NCI-H69 (cell line): Measurements from ENCODE around the gene SPTBN1.

ENCODE experiments used
- DNase-seq: peaks from one replicate; lab custom pipeline; 2025; lab: John Stamatoyannopoulos, UW

Gene SPTBN1

GRCh38 chr2:54632733-54633692 lies 176.9 kb downstream of the SPTBN1 start:
- no peak for DNase-seq

- DNase-seq: no peak
Measured at GRCh38 chr2:54634021-54634420, 177.9 kb downstream of the SPTBN1 start.

DNA sequence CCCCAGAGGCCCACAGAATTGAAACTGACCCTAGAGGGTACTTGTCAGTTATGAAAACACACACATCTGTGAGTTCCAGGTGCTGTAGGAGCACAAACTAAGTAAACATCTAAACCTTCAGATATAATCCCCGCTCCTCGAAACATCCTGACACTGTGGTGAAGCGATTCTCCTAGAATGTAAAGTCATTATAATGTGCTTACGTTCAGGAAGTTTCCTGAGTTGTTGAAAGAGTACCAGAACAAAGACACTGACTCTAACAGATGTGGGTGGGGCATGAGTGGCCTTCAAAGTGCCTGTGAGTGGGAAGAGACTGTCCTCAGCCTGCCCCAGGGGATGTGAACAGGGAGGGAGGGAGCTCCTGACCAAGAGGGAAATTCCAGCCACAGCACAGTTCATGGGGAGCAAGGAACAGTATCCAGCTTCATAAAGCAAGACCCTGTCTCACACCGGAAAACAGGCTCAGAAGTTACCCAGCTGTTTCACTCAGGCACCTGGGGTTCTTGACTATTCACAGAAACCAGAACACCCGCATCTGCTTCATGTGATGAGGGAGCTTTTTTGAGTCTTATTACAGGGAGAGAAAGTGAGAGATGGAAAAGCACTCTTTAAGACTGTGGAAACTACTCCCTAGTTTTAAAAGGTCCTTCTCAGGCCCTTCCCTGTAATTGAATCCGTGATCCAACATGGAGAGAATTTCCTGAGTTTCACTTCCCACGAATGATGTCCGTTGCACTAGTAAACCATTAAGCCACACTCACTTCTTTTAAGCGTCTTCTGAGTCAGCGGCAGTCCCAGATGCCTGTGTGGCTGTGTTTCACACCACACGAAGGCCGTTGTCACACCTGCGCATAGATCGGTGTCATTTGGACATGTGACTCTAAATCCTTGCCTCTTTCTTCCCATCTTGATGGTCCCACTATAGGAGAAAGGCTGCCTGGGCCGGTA lies 178.7 kb downstream of the SPTBN1 start:
- no peak for DNase-seq

- DNase-seq: no peak
Measured at GRCh38 chr2:54635554-54636152, 179.5 kb downstream of the SPTBN1 start.

DNA sequence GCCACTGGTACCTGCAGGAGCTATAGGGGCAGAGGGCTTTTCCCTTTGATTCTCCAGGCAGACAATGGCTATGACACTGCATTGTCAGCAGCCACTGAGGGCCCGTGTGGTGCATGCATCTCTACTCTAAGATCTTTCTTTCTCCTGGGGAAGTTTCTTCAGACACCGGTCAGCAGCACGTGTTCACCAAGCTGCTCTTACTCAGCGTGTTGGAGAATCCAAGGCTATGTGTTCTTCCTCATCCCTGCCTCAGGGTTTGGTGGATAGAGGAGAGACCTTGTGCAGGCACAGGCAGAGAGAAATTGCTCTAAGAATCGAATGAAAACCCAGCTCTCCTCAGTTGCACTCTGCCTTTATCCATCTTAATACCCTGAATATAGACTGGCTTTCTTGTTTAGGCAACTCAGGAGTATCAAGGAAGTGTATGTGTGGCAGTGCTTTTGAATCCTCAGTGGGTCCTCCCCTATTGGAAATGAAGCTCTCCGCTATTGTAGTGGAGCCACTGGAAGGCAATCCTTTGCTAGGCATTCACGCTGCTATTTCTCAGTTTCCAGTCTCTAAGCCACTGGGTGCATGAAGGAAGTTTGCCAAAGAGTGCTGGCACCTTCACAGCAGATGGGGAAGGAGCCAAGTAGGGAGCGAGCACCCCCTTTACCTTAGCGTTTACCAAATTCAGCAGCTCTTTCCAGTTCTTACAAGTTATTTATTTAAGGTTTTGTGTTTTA lies 180.4 kb downstream of the SPTBN1 start:
- no peak for DNase-seq

DNA sequence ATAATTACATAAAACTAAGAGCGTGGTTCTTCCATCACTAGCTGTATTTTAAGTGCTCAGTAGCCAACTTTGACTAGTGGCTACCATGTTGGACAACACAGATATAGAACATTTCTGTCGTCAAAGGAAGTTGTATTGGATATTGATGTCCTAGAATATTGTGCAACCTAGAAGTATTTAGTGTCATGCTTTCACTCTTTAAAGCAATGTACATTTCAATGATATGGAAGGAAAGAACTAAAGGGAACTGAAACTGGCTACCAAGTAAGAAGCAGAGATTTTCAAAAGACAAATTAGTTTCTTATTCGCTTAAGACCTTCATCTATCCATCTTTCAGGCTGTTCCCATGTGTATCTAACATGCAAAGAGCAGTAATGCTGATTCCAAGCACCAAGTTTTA lies 182.0 kb downstream of the SPTBN1 start:
- DNase-seq: no peak

GRCh38 chr2:54638774-54639187 lies 182.7 kb downstream of the SPTBN1 start:
- no peak for DNase-seq

DNA sequence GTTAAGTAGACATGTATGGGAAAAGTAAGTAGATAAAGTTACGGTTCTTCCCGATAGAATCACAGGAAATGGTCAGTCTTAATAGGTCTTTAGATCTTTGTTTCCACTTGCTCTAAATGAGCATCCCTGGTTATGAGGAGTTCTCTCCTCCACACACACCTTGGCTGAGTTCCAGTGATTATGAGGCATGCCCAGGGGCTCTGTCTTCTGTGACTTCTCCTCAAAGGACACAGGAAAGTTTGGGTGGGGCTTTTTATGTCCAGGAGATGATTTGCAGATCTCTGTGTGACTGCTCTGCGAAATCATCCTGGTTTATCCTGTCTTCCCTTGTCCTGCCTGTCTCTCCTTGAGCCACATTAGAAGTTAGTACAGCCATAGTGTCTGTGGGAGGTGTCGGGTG lies 183.5 kb downstream of the SPTBN1 start:
- peak; percentile 13 for DNase-seq

DNA sequence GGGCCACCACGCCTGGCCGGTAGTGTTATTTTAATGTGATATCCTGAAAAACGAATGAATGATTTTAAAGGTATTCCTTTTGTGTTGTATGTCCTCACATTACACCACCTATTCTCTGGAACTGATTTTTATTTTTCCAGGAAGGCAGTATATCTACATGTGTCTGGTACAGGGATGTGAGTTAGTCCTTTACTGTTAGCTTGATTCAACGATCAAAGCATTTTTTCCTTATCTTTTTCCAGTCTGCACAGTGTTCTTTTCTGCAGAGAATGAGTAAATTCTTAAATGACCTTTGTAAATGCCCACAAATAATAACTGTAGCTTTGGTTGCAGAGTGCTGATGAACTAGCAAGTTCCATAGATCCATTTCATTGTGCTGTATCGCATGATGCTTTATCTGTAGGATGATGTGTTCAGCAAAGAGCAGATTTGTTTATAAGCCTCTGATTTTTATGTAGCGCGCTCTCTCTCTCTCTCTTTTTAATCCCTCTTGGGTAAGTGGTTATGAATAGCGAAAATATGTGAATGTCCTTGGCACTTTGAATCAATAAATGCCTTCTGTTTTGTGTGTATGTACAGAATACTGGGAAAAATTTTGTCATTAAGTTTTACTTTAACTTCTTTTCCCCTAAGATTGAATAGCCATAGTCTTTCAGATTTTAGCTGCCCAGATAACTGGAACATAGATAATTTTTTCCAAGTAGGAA lies 184.9 kb downstream of the SPTBN1 start:
- no peak for DNase-seq

GRCh38 chr2:54641988-54642387 lies 185.9 kb downstream of the SPTBN1 start:
- DNase-seq: no peak

DNA sequence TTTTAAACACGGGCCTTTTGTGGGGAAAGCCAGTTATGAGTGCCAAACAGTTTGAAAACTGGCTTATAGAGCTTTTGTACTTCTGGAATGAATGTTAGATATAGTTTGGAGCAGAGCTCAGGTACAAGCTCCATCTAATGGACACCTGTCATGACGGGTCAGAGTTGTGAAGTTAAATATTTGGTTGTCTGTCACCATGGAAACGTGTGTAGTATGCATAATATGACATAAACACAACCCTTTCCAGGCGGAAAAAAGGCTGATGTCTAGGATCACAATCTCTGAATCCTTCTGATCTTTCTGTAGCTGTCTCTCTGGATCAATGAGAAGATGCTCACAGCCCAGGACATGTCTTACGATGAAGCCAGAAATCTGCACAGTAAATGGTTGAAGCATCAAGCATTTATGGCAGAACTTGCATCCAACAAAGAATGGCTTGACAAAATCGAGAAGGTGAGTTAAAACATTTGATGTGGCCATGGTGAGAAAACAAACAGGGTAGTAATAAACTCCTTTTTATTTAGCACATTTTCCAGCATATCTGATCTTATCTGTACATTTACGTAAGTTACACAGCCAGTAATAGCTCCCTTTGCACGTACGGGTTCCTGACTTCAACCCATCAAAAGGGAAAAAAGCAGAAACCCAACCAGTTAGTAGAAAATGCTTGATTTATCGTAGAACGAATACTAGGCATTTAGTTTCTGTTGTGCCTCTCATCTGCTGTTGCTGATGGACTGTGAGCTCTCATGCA lies 186.7 kb downstream of the SPTBN1 start:
- no peak for DNase-seq

DNA sequence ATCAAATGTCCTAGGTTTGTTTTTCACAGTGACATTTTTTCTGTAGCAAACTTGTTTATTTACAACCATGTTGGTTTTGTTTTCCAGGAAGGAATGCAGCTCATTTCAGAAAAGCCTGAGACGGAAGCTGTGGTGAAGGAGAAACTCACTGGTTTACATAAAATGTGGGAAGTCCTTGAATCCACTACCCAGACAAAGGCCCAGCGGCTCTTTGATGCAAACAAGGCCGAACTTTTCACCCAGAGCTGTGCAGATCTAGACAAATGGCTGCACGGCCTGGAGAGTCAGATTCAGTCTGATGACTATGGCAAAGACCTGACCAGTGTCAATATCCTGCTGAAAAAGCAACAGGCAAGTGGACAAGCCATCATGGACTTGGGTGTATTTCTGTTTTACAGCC lies 188.1 kb downstream of the SPTBN1 start:
- DNase-seq: no peak

DNA sequence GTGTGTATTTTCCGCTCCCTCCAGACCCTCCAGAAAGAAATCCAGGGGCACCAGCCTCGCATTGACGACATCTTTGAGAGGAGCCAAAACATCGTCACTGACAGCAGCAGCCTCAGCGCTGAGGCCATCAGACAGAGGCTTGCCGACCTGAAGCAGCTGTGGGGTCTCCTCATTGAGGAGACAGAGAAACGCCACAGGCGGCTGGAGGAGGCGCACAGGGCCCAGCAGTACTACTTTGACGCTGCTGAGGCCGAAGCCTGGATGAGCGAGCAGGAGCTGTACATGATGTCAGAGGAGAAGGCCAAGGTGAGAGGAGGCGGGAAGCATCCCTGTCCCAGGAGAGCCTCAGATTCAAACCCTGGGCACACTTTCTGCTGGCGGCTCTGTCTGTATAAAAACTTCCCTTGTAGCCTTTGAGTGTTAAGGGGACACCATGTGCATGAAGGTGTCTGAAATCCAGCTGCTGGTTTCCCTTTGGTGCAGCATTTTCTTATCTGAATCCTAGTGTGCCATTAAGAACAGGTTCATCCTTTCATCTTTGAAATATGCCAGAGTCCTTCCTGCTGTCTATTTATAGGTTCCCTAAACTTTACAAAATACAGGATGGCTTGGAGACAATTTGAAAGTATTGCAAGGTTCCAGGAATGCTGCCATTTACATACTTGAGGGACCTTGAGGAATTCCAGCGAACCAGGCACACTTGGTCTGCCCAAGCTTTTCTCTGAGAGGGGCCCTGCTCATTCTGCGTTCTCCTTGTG lies 190.2 kb downstream of the SPTBN1 start:
- no peak for DNase-seq

DNA sequence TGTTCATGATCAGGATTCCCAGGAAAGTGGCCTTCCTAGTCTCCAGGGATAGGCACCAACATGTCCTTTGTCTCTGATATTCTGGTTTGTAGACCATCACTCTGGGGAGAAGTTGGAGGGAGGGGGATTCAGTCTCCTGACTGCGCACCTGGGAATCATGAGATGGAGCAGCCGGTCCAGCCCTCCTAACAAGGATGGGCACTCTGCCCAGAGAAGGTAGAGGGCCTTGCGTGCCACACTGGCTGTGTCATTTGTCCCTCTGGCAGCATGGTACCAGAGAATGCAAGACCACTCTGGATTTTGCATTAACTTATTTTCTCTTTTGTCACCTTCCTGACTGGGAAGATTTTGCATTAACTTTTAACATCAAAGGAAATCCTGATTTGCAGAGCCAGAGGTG lies 192.1 kb downstream of the SPTBN1 start:
- DNase-seq: no peak

DNA sequence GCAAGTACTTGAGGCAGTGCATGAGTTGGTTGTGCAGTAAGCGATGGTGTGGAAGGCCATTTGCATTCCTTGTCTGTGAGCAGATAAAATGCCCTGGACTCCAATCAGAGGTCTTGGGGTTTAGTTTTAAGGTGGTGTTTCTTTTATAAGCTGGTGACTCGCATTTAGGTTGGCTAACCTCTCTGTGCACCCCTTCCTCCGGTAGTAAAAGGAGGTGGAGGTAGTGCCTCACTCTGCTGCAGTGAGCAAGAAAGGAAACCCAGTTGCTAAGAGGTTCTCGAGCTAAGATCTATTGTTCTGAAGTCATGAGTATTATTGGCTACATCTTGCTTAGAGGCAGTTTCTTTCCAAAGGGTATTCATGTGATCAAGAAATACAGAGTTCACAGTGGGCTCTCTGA lies 193.1 kb downstream of the SPTBN1 start:
- no peak for DNase-seq

DNA sequence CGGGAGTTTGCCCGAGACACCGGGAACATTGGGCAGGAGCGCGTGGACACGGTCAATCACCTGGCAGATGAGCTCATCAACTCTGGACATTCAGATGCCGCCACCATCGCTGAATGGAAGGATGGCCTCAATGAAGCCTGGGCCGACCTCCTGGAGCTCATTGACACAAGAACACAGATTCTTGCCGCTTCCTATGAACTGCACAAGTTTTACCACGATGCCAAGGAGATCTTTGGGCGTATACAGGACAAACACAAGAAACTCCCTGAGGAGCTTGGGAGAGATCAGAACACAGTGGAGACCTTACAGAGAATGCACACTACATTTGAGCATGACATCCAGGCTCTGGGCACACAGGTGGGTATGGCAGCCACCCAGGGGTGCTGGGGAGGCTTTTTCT lies 193.5 kb downstream of the SPTBN1 start:
- no peak for DNase-seq

DNA sequence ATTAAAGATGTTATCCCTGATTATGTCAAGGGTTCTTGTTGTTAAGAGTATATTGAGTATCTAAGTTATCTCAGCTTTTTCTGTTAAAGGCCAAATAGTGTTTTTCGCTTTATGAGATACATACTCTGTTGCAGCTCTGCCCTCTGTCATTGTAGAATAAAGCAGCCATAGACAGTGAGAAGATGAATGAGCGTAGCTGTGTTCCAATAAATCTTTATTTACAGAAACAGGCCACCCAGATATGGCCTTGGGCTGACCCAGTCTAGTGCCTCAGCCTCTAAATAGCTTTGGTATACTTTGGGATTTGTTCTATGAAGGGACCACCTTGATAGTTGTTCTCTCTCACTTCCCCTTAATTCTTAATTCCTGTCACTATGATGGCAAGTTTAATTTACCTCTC lies 194.5 kb downstream of the SPTBN1 start:
- no peak for DNase-seq

GRCh38 chr2:54651291-54651690 lies 195.2 kb downstream of the SPTBN1 start:
- no peak for DNase-seq

GRCh38 chr2:54652540-54652939 lies 196.4 kb downstream of the SPTBN1 start:
- DNase-seq: no peak
